GM13976 (cell line): ENCODE results near the gene FGFR2.

Experiments used
- DNase-seq: peaks from one replicate; pipeline ENCODE4 v3.0.0; 2012; ENCODE audit warnings: low spot score
- in situ Hi-C: fragments of 300-500 bp; cut with MboI; formaldehyde crosslinking; loops from one replicate; pipeline ENCODE4 v1.12.0; 2022; ENCODE audit warnings: low sequenced_read_pairs, mixed read lengths, inconsistent platforms; ENCODE audit not compliant: unreplicated experiment
- TF ChIP-seq, protein P1 (sequence below): IDR thresholded peaks from 2 replicates; pipeline ENCODE4 v1.5.1; 2012; ENCODE audit warnings: borderline replicate concordance, mild to moderate bottlenecking; ENCODE audit not compliant: insufficient read depth; ENCODE audit errors: extremely low read depth, missing control alignments, control extremely low read depth

The FGFR2 gene

DNA sequence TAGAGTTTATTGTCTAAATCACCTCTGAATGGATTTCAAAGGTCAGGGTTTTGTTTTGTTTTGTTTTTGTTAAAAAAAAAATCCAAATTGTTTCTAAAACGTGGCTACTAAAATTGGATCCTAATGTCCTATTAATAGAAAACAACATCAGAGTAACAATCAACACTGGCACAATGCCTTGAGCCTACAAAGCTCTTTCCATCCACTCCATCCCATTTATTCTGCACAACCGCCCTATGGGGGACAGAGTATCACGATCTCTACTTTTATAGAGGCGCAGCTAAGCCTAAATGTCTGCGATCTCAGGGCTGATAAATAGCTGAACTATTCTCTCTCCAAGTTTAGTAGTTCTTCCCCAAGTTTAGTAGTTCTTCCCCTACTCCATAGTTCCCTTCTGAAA is 78.8 kb downstream of the FGFR2 start:
- DNase-seq, result no peak
- in situ Hi-C loops, result no loop called here
- TF ChIP-seq, protein P1, sequence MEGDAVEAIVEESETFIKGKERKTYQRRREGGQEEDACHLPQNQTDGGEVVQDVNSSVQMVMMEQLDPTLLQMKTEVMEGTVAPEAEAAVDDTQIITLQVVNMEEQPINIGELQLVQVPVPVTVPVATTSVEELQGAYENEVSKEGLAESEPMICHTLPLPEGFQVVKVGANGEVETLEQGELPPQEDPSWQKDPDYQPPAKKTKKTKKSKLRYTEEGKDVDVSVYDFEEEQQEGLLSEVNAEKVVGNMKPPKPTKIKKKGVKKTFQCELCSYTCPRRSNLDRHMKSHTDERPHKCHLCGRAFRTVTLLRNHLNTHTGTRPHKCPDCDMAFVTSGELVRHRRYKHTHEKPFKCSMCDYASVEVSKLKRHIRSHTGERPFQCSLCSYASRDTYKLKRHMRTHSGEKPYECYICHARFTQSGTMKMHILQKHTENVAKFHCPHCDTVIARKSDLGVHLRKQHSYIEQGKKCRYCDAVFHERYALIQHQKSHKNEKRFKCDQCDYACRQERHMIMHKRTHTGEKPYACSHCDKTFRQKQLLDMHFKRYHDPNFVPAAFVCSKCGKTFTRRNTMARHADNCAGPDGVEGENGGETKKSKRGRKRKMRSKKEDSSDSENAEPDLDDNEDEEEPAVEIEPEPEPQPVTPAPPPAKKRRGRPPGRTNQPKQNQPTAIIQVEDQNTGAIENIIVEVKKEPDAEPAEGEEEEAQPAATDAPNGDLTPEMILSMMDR, result no peak

DNA sequence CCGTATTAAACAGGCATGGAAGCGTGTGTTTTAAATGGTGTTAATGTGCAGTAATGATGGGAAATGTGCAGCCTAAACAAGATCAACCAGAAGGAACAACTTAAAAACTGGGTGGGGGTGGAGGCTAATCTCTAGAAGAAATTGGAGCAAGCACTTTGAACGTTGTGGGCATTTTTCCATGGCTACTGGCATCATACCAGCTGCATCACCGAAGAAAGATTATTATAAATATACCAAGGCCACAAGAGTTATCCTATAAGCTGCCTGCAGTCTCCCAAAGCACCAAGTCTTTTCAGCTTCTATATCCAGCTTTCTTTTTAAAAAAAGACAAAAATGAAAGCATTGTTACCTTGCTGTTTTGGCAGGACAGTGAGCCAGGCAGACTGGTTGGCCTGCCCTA is 79.9 kb downstream of the FGFR2 start:
- in situ Hi-C loops, result no loop called here
- TF ChIP-seq, protein P1, result no peak
- no peak for DNase-seq

DNA sequence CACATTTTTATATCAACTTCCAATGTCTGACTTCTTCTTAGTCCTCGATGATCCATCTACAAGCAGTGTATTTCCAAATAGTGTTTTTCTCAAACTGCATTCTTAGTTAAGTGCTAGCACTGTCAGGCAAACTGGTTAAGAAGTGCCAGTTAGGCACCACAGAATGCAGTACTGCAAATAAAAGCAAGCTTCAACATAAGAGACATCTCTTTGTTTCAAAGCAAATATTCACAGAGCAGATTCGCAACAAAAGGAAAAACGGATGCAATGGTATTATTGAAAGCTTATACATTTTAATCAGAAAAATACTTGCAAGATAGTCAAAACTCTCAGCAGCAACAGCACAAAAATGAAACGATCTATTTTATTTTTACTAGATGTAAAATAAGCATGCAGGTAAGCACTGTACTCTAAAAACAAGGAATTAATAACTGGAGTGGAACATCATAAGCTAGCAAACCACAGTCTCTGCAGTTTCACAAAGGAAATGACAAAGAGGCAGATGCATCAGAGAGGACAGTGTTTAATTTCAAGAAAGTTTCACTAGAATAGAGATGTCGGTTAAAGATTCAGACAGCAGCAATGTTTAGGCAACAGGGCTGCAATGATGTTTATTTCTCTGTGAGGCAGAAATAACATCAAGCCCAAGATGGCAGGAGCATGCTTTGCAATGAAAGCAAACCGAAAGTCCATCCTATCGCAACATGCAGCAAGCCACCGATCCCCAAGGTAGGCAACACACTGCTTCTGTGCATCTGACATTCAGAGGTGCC is 82.0 kb downstream of the FGFR2 start:
- TF ChIP-seq, protein P1, result no peak
- DNase-seq, result peak; percentile 31
- in situ Hi-C loops, result no loop called here

DNA sequence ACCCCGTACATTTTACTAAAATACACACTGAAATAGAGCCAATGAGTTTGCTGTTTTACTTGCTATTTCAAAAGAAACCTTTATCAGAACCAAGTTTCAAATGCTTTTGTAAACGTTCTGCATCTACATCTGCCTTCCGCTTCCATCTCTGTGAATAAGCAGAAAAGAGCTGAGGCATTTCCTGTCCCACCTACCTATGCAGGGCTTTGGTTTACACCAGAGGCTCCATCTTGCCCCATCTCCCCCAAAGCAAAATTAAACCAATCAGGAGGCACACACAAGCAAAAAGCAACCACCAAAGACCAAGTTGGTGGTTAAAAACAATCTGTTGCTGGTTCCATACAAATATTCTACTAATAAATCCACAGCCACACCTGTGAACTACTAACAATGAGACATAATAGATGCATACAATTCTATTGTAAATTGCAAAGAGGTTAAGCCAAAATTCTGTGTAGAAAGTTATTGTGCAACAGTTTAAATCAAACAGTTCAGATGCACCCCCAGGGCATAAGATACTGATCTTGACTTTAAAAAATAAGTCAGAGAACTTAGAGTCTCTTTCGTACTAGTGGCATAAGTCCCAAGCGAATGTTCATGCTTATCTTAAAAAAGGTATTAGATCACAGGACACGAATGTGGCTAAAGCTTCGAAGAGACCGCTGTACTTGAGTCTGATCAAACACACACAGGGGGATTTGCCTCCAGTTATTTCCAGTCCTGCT is 83.9 kb downstream of the FGFR2 start:
- TF ChIP-seq, protein P1, result no peak
- in situ Hi-C loops, result no loop called here
- DNase-seq, result no peak

DNA sequence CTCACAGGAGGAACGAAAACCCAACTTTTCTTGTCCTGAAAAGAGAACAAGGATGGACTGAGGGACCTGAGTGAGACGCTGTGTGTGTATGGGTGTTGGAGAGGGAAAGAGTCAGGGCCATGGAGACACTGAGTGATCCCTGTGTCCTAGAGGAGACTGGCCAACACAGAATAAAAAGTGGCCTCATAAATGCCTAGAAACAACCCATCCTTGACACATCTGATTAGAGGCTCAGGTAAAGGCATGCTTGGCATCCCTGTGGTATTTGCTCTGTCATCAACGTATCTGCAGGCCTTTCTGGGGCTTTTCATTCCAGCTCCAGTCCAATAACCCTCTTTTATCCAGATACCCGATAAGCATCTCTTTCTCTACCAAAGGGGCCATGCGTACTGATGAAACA is 86.3 kb downstream of the FGFR2 start:
- in situ Hi-C loops, result no loop called here
- TF ChIP-seq, protein P1, result no peak
- DNase-seq, result no peak

DNA sequence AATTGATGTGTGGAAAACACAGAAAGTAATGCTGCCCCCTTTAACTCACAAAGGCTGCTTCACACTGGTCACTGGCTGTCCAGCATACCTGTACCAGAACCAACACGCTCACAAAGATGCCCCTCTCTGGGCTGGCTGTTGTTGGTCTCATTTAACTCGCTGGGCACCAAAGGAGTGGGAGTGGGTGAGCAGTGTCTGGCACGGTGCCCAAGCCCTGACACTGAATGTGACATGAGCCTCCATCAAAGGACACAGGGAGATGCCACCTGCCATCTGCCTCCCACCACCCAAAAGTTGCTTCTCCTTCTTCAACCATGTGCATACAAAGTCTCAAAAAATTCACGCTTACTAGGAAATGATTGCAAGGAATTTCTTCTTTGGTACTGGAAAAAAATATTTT is 86.8 kb downstream of the FGFR2 start:
- in situ Hi-C loops, result no loop called here
- DNase-seq, result no peak
- TF ChIP-seq, protein P1, result no peak
